PFSK-1 (cell line): ENCODE data around the gene DENND2D.

Experiments used
- POLR2AphosphoS5 ChIP-seq: IDR thresholded peaks from 2 replicates; pipeline ENCODE4 v1.6.1; 2012; ENCODE audit warnings: low read depth, mild to moderate bottlenecking, control low read depth, low read length, moderate library complexity
- TAF1 ChIP-seq: IDR thresholded peaks from 2 replicates; pipeline ENCODE4 v1.6.1; 2012; ENCODE audit warnings: low read length, control low read depth, borderline replicate concordance; ENCODE audit not compliant: insufficient read depth

DNA sequence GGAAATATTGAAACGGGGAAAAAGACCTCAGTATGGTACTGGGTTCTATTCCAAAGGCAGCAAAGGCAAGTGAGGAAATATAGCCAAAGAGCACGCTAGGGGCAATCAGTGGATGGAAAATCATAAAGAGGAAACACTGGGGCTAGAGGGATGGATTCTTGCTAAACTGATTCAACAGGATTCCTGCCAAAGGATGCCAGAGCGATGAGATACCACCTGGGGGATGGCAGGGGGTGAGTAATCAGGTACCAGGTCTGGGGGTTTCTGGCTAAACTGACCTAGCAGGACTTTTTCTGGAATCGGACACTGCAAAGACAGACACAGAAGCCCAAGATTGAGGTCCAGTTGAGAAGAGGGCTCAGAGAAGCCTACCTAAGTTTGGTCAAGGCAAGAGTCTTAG lies 33.8 kb upstream of the DENND2D start:
- TF ChIP-seq TAF1 = no peak
- no peak for TF ChIP-seq POLR2AphosphoS5
